Suppressor macrophage treated with lipopolysaccharide for 1 hour (primary cell): ENCODE results near the gene ZNF587.
"Not testable (repeated sequence)": the region's sequence is repeated elsewhere in the genome, so short reads cannot be mapped to it uniquely, and the experiment has no call there.

Source experiments
- DNase-seq, 3 donors: peaks; one replicate each; pipeline ENCODE4 v3.0.0-alpha.2; 2020 to 2022

The ZNF587 gene

DNA sequence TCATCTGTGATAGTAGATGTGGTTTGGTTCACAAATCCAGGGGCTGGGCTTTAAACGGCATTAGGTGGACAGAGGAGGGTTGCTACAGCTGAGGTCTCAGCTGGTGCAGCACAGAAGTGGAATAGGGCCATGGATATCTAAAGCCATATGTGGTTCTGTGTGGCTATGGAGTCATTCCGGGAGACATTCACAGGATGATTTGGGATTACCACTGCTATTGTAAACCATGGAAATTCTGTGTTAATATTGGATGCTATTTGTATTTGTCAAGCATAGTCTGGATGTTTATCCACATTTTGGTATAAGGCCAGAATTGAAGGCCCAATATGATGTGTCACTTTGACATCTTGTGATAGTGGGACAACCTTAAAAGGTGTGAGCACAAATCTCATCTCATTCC, 26.5 kb upstream of the ZNF587 start:
- DNase-seq = not testable (repeated sequence)

DNA sequence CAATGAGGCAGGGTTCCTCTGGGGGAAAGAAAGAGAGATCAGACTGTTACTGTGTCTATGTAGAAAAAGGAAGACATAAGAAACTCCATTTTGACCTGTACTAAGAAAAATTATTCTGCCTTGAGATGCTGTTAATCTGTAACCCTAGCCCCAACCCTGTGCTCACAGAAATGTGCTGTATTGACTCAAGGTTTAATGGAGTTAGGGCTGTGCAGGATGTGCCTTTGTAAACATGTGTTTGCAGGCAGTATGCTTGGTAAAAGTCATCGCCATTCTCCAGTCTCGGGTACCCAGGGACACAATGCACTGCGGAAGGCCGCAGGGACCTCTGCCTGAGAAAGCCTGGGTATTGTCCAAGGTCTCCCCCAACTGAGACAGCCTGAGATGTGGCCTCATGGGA, 26.1 kb upstream of the ZNF587 start:
- not testable (repeated sequence) for DNase-seq

DNA sequence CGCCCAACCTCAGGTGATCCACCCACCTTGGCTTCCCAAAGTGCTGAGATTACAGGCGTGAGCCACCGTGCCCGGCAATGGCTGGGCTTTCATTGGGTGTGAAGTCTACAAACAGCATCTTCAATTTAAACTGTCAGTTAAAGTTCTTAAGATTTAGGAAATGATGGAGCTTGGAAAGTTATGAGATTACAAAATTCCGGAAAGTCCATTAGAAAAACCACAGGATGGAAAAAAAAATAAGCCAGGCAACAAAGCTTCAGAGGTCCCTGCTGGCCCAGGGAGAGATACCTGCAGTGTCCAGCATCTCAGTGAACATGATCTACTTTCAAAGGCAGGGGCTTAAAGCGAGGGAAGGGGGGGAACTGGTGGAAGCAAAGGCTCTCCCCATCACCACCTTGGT, 24.1 kb upstream of the ZNF587 start:
- DNase-seq = peak; percentile 18 to 57 (median 52)

DNA sequence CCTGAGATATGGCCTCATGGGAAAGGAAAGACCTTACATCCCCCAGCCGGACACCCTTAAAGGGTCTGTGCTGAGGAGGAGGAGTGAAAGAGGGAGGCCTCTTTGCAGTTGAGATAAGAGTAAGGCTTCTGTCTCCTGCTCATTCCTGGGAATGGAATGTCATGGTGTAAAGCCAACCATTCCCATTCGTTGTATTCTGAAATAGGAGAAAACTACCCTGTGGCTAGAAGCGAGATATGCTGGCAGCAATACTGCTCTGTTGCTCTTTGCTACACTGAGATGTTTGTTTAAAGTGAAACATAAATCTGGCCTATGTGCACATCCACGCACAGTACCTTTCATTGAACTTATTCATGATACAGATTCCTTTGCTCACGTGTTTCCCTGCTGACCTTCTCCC, 20.3 kb upstream of the ZNF587 start:
- DNase-seq = no peak

DNA sequence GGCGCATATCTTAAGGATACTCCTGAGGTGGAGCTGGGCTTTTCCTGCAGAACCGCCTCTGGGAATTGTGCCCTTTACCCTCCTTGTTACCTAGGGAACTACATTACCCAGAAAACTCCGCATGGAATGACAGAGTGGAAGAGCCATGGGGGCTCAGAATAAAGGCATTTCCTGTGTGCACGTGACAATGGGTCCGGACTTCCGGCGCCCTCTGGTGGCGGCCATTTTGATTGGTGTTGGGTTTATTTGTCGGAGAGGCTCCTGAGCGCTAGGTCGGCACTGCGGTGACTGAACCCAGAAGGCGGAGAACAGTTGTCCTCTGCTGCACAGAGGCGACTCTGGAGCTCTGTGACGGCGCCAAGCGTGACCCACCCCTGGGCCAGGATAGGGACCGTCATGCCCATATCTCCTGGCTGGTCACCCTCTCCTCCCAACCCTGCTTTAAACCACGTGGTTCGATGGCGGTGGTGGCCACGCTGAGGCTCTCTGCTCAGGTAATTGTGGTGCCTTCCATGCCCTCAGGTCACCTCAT, 19.5 kb upstream of the ZNF587 start, which contains the start of gene ZNF587B:
Gene ZNF587B (plus strand): TSS at position 229 of the 532 bp plus-strand sequence. CDS start 230 bp downstream, at position 459.
- DNase-seq = peak; percentile 26 to 35 (median 29)

DNA sequence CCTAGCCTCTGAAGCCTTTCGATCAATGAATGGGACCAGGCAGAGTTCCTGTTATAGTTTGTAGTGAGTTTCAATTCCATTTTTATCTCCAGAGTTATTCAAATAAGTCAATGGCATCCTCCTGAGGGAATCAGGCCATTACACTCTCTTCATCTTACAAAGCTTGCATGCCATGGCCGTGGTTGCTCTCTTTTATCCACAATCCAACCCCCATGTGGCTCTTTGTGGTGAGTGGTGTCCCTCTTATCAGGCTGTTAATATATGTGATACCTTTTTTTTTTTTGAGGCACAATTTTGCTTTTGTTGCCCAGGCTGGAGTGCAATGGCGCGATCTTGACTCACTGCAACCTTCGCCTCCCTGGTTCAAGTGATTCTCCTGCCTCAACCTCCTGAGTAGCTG, 12.7 kb upstream of the ZNF587 start:
- not testable (repeated sequence) for DNase-seq

DNA sequence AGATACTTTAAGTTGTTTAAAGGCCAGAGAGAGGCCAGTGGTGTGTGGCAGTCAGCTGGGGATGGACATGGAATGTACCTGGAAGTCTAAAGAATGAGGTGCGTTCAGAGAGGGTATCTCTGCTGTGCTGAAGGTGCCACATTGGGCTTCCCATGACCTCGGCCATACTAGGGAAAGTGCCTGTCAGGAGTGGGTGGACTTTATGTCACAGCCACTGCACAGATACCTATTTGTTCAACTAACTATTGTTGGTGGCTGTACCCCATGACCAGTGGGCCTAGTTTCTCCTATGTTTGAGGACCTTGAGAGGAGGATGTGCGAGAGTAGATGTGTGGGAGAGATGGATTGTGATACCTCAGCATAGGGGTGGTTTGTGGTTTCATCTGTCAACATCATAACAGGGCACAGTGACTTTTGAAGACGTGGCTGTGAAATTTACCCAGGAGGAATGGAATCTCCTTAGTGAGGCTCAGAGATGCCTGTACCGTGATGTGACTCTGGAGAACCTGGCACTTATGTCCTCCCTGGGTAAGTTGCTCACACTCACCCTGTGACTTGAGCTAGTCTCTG, 11.0 kb upstream of the ZNF587 start:
- DNase-seq = not testable (repeated sequence)

DNA sequence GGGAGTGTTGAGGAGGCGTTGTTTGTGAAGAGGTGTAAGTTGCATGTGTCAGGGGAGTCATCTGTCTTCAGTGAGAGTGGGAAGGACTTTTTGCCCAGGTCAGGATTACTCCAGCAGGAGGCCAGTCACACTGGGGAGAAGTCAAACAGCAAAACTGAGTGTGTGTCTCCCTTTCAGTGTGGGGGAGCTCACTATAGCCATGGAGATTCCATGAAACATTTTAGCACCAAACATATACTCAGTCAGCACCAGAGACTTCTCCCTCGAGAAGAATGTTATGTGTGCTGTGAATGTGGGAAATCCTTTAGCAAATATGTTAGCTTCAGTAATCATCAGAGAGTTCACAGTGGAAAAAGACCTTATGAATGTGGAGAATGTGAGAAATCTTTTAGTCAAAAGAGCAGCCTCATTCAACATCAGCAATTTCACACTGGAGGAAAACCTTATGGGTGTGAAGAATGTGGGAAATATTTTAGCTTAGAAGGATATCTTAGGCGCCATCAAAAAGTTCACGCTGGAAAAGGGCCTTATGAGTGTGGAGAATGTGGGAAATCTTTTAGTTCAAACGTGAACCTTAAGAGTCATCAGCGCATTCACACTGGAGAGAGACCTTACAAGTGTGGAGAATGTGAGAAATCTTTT, 8.4 kb upstream of the ZNF587 start:
- DNase-seq = no peak

DNA sequence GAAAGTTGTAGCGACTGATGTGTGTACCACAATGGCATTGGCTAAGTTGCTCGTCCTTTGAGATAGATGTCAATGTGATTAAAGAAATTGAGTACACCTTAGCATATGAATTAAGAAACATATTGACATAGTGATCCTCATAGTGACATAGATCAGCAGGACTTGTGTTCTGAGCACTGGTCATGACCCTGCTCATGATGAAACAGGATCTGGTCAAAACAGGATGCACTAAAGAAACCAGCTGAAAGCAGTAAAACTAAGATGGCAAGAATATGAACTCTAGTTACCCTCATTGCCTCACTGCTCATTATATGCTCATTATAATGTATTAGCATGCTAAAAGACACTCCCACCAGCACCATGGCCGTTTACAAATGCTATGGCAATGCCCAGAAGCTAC, 2.5 kb upstream of the ZNF587 start:
- not testable (repeated sequence) for DNase-seq

DNA sequence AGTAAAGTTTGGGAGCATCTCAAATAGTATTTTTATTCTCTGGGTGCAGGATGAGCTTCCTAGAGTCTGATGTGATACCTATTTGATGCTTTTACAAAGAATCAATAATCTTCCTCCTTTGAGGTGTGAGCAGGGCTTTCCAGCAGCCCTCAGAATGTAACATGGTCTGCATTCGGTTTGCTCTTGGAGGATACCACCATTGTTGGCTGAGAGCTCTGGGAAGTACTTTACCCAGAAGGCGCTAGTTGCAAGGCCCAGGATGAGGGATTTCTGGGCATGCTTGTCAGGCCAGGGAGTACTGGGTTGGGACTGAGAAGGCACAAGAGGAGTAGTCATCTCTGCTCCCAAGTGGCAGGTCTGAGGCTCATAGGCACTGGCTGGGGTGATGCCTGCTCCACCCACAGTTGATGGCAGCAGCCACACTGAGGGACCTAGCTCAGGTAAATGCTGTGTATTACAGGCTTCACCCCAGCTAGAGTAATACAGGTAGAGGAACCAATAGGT, 445 bp upstream of the ZNF587 start:
- not testable (repeated sequence) for DNase-seq

DNA sequence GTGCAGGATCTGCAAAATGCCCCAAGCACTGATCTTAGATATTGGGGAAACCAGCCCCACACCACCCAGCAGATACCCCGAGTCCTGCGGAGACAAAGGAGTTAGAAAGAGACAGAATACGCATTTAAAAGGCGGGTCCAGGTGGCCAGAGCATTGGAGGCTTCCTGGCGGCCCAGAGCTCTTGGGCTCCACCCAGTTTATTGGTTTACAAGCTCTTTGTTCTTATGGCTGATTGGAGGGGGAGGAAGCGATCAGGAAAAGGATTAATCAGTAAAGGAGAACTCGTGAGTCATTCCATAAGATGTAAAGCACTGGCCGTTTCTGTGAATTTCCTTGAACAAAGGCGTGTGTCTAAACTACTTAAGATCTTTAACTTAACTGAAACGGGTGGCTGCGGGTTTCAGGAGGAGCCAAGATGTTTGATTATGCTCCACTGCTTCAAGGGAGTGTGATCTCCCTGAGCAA, 926 bp downstream of the ZNF587 start:
- DNase-seq = peak; percentile 13 to 31 (median 28)

DNA sequence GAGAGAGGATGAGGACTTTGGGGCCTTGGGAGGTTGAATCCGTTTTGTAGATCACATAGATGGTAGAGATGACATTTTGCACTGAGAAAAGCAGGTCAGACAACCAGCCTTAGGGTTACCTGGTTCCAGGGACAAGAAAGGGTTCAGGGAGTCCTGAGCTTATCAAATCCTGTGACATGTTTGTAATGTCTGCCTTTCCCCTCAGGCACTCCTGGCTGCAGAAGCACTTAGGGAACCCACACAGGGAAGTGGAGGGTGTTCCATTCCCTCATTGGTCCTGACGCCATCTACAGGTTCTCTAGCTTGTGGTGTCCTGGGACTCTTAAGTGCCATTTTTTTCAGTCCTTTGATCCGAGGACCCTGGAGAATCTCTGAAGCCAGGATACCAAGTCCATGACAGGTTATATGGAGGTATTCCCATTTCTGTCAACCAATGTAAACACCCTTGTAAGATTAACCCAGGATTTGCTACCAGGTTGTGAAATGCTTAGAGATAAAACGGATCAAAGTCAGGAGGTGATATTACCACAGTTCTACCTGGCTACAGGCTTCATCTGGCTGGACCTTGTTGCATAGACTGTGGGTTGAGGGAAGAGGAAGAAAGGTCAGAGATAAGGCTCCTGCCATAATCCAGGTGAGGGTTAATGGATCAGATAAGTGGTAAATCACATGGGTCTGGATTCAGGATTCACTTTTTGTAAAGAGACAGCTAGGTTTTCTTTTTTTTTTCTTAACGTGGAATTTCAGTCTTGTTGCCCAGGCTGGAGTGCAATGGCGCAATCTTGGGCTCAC, 2.3 kb downstream of the ZNF587 start:
- DNase-seq = not testable (repeated sequence)

DNA sequence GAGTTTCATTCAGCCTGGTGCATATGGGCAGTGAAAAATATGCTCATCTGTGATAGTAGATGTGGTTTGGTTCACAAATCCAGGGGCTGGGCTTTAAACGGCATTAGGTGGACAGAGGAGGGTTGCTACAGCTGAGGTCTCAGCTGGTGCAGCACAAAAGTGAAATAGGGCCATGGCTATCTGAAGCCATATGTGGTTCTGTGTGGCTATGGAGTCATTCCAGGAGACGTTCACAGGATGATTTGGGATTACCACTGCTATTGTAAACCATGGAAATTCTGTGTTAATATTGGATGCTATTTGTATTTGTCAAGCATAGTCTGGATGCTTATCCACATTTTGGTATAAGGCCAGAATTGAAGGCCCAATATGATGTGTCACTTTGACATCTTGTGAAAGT, 4.5 kb downstream of the ZNF587 start:
- not testable (repeated sequence) for DNase-seq

DNA sequence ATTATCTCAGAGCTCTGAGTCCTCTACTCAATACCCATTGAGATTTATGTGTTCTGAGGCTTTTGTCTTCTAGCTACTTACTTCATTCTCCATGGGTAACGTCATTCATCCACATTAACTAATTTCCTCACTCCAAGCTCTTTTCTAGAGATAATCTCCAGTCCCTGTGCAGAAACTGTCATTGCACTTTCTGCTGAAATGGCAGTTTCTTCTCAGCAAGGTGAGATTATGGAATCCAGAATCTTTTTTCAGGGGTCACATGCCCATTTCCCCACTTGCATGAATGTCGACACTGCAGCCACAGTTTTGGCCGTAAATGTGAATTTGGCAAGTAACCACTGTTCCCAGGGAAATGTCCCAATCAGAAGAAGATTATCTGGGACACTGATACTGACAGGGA, 12.7 kb downstream of the ZNF587 start:
- not testable (repeated sequence) for DNase-seq

DNA sequence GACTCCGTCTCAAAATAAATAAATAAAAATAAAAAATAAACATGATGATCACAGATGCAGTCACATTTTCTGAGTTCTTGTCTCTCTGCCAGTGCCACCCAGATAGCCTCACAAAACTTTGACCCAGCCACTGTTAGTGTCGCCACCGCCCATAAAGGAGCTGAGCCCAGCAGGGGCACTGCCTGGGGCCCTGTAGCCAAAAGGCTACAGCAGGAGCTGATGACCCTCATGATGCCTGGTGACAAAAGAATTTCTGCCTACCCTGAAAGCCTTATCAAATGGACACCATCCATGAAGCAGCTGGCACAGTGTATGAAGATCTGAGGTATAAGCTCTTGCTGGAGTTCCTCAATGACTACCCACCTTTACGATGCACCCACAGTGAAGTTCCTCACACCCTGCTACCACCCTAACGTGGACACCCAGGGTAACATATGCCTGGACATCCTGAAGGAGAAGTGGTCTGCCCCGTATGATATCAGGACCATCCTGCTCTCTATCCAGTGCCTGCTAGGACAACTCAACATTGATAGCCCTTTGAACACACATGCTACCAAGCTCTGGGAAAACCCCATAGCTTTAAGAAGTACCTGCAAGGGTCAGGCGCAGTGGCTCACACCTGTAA, 18.3 kb downstream of the ZNF587 start:
- DNase-seq = no peak

DNA sequence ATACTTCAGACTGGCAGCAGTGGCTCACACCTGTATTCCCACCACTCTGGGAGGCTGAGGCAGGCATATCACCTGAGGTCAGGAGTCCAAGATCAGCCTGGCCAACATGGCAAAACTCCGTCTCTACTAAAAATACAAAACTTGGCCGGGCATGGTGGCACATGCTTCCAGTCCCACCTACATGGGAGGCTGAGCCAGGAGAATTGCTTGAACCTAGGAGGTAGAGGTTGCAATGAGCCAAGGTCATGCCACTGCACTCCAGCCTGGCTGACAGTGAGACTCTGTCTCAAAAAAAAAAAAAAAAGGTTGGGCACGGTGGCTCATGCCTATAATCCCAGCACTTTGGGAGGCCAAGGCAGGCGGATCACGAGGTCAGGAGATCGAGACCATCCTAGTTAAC, 20.0 kb downstream of the ZNF587 start:
- not testable (repeated sequence) for DNase-seq

DNA sequence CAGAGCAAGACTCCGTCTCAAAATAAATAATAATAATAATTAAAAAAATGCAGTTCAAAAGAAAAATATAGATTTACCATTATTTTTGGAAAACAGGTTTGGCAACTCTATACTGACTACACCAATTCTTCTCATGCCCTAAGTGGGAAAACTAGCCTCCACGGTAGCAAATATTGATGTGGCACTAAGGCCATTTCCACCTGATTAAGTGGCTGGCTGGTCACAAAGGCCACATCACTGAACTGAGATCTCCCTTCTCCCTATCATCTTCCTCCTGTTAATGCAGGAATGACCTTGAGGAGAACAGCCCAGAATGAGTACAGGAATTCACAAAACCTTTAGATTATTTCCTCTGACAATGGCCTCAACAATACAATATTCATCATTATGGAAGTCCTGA, 20.6 kb downstream of the ZNF587 start:
- no peak for DNase-seq

DNA sequence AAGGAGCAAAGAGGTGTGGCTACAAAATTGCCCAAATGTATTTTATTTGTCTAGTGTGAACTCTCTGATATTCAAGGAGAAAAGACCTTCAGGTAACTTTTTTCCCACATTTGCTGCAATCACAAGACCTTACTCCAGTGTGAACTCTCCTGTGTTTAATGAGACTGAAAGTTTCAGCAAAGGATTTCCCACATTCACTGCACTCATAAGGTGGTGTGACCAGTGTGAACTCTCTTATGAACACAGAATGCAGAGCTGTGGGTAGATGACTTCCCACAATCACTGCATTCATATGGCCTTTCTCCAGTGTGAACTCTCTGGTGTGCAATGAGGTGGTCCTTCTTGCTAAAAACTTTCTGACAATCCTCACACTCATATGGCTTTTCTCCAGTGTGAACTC, 22.8 kb downstream of the ZNF587 start:
- DNase-seq = no peak

DNA sequence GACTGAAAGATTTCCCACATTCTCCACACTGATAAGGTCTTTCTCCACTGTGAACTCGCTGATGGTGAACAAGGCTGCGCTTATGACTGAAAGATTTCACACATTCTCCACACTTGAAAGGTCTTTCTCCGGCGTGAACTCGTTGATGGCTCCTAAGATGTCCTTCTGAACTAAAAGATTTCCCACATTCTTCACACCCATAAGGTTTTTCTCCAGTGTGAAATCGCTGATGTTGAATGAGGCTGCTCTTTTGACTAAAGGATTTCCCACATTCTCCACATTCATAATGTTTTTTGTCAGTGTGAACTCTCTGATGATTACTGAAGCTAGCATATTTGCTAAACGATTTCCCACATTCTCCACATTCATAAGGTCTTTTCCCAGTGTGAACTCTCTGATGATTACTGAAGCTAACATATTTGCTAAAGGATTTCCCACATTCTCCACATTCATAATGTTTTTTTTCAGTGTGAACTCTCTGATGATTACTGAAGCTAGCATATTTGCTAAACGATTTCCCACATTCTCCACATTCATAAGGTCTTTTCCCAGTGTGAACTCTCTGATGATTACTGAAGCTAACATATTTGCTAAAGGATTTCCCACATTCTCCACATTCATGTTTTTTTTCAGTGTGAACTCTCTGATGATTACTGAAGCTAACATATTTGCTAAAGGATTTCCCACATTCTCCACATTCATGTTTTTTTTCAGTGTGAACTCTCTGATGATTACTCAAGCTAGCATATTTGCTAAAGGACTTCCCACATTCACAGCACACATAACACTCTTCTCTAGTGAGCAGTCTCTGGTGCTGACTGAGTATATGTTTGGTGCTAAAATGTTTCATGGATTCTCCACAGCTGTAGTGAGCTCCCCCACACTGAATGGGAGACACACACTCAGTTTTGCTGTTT, 24.5 kb downstream of the ZNF587 start:
- not testable (repeated sequence) for DNase-seq

DNA sequence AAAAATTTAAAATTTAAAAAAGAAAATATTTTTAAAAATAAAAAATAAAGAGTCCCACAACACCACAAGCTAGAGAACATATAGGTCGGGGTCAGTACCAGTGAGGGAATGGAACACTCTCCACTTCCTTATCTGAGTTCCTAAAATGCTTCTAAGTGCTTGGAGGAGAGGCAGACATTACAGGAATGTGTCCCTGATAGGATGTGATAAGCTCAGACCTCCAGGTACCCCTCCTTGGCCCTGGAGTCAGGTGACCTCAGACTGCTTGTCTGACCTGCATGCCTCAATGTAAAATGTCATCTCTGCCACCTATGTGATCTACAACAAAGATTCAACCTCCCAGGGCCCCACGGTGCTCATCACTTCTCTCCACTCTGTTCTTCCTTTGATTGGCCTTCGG, 36.4 kb downstream of the ZNF587 start:
- DNase-seq = no peak

DNA sequence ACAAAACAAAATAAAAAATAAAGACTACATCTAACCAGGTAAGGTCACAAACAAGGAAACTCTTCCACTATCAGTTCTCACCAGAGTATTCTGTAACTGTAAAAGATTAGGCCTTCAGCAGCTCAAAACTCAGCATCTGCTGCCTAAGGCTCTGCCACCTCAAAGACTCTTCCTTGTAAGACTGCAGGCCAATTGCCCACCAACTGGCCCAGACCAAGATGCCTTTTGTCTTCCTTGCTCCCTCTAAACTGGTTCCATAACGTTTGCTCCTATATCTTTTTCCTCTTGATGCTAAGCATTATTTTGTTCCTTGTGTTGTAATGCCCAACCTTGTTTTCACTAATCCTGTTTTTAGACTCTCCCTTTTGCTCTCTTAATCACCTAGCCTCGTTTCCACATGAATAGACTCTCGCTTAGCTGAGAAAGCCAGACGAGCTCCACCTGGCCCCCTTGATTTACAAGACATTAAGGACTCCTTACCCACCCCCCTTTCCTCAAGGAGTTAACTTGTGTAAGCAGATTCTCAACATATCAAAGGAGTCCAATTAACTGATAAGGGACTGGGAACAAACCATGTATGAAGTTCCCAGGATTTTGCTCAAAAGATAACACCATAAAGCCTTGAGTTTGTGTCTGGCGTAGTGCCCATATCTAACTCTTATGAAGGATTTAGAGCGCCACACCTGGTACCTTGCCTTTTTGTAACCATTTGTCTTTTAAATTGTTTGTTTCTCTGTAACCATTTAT, 37.7 kb downstream of the ZNF587 start:
- DNase-seq = no peak
